Inflammatory macrophage (primary cell): ENCODE results near the gene LIPI.
"Not testable (repeated sequence)": the region's sequence is repeated elsewhere in the genome, so short reads cannot be mapped to it uniquely, and the experiment has no call there.

Experiments used
- DNase-seq, 2 donors: peaks; one replicate each; pipeline ENCODE4 v3.0.0-alpha.2; 2020 to 2022

Gene LIPI

DNA sequence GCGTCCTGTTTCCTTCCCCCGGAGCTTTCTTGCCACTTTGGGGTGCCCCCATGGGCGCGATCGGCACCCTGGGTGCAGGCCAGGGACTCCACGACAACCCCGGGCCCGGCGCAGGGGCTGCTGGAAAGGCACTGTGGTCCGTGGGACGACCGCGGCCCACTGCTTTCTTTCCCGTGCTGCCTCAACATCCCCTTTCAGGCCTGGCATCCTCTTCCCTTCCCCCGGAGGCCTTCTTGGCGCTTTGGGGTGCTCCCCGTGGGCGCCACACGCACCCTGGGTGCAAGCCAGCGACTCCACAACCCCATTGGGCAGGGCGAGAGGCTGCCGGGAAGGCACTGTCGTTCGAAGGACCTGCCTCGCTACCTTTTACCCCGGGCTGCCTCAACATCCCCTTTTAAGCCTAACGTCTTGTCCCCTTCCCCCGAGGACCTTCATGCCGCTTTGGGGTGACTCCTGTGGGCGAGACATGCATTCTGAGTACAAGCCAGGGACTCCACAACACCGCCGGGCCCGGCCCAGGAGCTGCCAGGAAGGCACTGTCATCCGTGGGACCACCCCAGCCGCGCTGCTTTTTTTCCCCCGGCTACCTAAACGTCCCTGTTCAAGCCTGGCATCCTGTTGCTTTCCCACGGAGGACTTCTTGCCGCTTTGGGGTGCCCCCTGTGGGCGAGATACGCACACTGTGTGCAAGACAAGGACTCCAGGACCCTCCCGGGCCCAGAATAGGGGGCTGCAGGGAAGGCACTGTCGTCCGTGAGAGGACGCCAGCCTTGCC is 137.8 kb downstream of the LIPI start:
- DNase-seq: no peak

- no peak for DNase-seq
These were observed 138.6 kb downstream of the LIPI start for GRCh38 chr21:14071902-14072734.

DNA sequence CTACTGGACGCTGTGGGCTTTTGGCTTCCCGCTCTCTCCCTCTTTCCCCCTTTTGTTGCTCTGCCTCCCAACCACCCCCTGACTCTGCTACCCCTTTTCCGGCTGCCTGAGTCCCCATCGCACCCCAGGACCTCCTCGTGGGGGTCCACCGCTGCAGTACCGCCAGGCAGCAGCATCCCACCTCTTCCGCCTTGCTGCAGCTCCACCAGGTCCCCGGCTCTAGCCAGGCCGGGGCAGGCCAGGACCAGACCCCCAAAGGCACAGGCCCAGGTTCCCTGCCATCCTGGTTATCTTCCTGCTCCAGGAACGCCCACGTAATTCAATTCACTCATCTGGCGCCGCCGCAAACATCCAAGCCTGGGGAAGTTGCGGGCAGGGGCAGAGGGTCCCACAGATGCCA is 139.8 kb downstream of the LIPI start:
- no peak for DNase-seq

- DNase-seq: no peak
These were observed 140.5 kb downstream of the LIPI start for GRCh38 chr21:14070049-14070893.

DNA sequence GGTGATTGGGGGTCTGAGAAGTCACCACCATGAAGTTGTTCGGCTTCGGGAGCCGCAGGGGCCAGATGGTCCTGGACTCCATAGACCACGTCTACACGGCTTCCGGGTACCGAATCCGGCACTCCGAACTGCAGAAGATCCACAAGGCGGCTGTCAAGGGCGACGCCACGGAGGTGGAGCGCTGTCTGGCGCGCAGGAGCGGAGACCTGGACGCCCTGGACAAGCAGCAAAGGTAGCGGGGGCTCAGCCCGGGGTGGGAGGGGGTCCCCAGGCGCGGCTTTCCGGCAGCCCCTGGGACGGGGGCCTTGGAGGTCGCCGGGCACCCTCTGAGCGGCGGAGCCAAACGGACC is 146.5 kb downstream of the LIPI start:
- DNase-seq: no peak

GRCh38 chr21:14063620-14064295 is 147.0 kb downstream of the LIPI start:
- not testable (repeated sequence) for DNase-seq

- not testable (repeated sequence) for DNase-seq
These were observed 148.1 kb downstream of the LIPI start for GRCh38 chr21:14062684-14063083.

- DNase-seq: not testable (repeated sequence)
These were observed 148.9 kb downstream of the LIPI start for GRCh38 chr21:14061820-14062219.

DNA sequence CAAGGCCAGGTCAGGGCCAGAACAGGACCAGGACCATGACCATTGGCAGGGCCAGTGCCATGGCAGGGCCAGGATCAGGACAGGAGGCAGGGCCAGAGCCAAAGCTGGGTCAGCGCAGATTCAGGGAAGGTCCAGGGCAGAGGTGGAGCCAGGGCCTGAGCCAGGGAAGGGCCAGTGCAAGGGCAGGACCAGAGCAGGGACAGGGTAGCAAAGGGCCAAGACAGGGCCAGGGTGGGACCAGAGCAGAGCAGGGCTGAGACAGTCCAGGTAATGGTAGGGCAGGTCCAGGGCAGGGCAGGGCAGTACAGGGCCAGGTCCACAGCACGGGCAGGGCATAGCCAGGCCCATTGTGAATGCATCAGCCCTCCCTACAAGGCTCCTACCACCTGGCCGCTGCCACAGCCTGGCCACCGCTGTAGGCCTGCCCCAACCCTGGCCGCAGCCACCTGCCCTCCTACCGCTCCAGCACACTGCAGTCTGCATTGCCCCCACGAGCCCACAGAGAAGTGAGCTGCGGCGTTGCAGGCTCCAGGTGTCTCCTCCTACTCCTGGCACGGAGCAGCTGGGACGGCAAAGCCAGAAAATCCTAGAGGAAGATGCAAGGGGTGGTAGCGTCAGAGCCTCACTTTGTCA is 151.6 kb downstream of the LIPI start:
- not testable (repeated sequence) for DNase-seq
